ENCODE data around the gene STK39.

DNA sequence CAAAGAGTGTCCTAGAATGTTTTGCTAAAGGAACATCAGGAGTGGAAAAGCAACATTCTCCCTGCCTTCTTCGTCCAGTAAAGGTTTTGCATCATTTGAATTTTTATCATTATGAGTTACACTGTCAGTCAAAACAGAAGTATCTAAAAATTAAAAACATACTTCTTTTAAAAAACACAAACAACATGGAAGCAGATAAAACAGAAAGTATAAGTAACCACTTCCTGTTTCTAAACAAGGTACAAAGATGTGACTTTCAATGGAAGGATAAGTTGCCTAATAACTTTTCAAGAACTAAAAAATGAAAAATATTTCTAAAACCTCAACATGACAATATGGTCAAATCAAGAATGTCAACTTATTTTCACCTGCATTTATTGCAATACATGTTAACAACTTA, 158.2 kb downstream of the STK39 start:
- TF ChIP-seq GATA2 (IDR thresholded peaks at IDR 0.05; ENCODE audit: low read depth, low read length) (no peak), GATA3 (IDR thresholded peaks at IDR 0.05; ENCODE audit: low read depth, low read length) (no peak)

Measured in SH-SY5Y (cell line).